H1 (cell line): Measurements from ENCODE around the gene CPEB1. TPM values are rescaled to one million over a fixed set of nuclear protein-coding genes. Genes with fewer than 3 reads are reported as not detected.
A peak's percentile ranks its signal among the peaks of the same experiment; 100 is the strongest.

ENCODE experiments used
- CTCF ChIA-PET: fragments of 300-600 bp; sonication (Branson Sonifier 250); formaldehyde crosslinking; loops from one replicate; lab custom pipeline; 2021; ENCODE audit not compliant: partially characterized antibody; lab: Charles Lee
- POLR2A ChIA-PET: fragments of 300-600 bp; sonication (Branson Sonifier 250); formaldehyde crosslinking; loops from one replicate; lab custom pipeline; 2021; ENCODE audit warnings: inconsistent platforms; ENCODE audit not compliant: partially characterized antibody; lab: Charles Lee
- DNase-seq, 2 experiments: peaks; one replicate each; pipeline versions ENCODE4 v3.0.0 to v3.0.0-alpha.2; 2010 to 2022; ENCODE audit warnings: low spot score in 2 of 2, low read depth in 1 of 2, mixed read lengths in 1 of 2
- FAIRE-seq: peaks from 2 replicates; lab custom pipeline; 2011; peaks lifted over from hg19 to GRCh38; lab: Jason Lieb, UNC
- H2AFZ ChIP-seq: 2 replicates; pipeline ENCODE4 v1.8.1; 2012; ENCODE audit warnings: low read length, inconsistent platforms
- H2AK5ac ChIP-seq: 2 replicates; pipeline ENCODE4 v1.6.1; 2013; ENCODE audit warnings: low read depth, low read length
- H2BK120ac ChIP-seq: replicated peaks from 2 replicates; pipeline ENCODE3; 2013; ENCODE audit warnings: low read depth, low read length, inconsistent platforms
- H2BK12ac ChIP-seq: 2 replicates; pipeline ENCODE4 v1.6.1; 2013; ENCODE audit warnings: low read depth, low read length
- H2BK15ac ChIP-seq: 2 replicates; pipeline ENCODE4 v1.6.1; 2013; ENCODE audit warnings: low read length
- H2BK20ac ChIP-seq: 2 replicates; pipeline ENCODE4 v1.6.1; 2013; ENCODE audit warnings: low read length
- H2BK5ac ChIP-seq: 2 replicates; pipeline ENCODE4 v1.6.1; 2013; ENCODE audit warnings: low read depth, low read length
- H3K14ac ChIP-seq: 2 replicates; pipeline ENCODE4 v1.6.1; 2013; ENCODE audit warnings: inconsistent platforms; ENCODE audit not compliant: insufficient read length
- H3K18ac ChIP-seq: 2 replicates; pipeline ENCODE4 v1.6.1; 2013; ENCODE audit warnings: low read length; ENCODE audit errors: extremely low read depth
- H3K23ac ChIP-seq: 2 replicates; pipeline ENCODE4 v1.6.1; 2013; ENCODE audit warnings: inconsistent platforms; ENCODE audit not compliant: insufficient read length
- H3K23me2 ChIP-seq: 2 replicates; pipeline ENCODE4 v1.6.1; 2013; ENCODE audit warnings: low read depth, low read length
- H3K27ac ChIP-seq: 2 replicates; pipeline ENCODE4 v1.6.1; 2011; ENCODE audit warnings: low read depth, low read length, inconsistent platforms
- H3K27me3 ChIP-seq, 4 experiments: replicated peaks in 1 of 4; 1 replicate in 1 of 4; 2 replicates in 3 of 4; pipeline versions ENCODE4 v1.6.1 to v1.8.1; 2011 to 2013; ENCODE audit warnings: low read length in 3 of 4, mild to moderate bottlenecking in 3 of 4, inconsistent platforms in 2 of 4, mixed read lengths in 2 of 4, moderate library complexity in 1 of 4; ENCODE audit not compliant: control insufficient read depth in 3 of 4, insufficient read depth in 3 of 4; ENCODE audit errors: extremely low read depth in 1 of 4
- H3K36me3 ChIP-seq, 4 experiments: 2 replicates each; pipeline versions ENCODE4 v1.6.1 to v1.8.1; 2011 to 2013; ENCODE audit warnings: mild to moderate bottlenecking in 4 of 4, low read length in 3 of 4, moderate library complexity in 2 of 4, control low read depth in 1 of 4, inconsistent platforms in 1 of 4; ENCODE audit not compliant: insufficient read depth in 4 of 4, control insufficient read depth in 2 of 4
- H3K4ac ChIP-seq: replicated peaks from 2 replicates; pipeline ENCODE3; 2013; ENCODE audit warnings: low read length, low read depth, mixed read lengths, inconsistent platforms; ENCODE audit not compliant: insufficient read length
- H3K4me1 ChIP-seq, 4 experiments: replicated peaks in 1 of 4; 1 replicate in 1 of 4; 2 replicates in 3 of 4; pipeline versions ENCODE4 v1.6.1 to v1.8.1; 2011 to 2013; ENCODE audit warnings: low read length in 3 of 4, inconsistent platforms in 2 of 4, mixed read lengths in 1 of 4; ENCODE audit not compliant: insufficient read depth in 4 of 4, control insufficient read depth in 3 of 4
- H3K4me2 ChIP-seq, 2 experiments: 2 replicates each; pipeline versions ENCODE4 v1.6.1 to v1.8.1; 2011 to 2013; ENCODE audit warnings: low read depth in 2 of 2, low read length in 2 of 2, control low read depth in 1 of 2, inconsistent platforms in 1 of 2, mild to moderate bottlenecking in 1 of 2; ENCODE audit not compliant: insufficient read depth in 1 of 2
- H3K4me3 ChIP-seq, 4 experiments: fragments of 200-600, 300-600 bp in 1 of 4; sonication (generic), shearing (Covaris generic), sonication (Bioruptor Twin) in 1 of 4; 2 replicates each; pipeline versions ENCODE4 v1.5.1 to v1.8.1; 2011 to 2016; ENCODE audit warnings: low read length in 4 of 4, low read depth in 3 of 4, control low read depth in 2 of 4, inconsistent platforms in 2 of 4, mild to moderate bottlenecking in 2 of 4, mixed read lengths in 1 of 4, moderate library complexity in 1 of 4; ENCODE audit not compliant: insufficient read depth in 2 of 4; ENCODE audit errors: extremely low read depth in 1 of 4
- H3K56ac ChIP-seq: replicated peaks from 2 replicates; pipeline ENCODE3; 2013; ENCODE audit warnings: low read depth, mild to moderate bottlenecking, mixed read lengths, low read length, inconsistent platforms; ENCODE audit not compliant: insufficient read length
- H3K79me1 ChIP-seq: 2 replicates; pipeline ENCODE4 v1.6.1; 2013; ENCODE audit warnings: low read depth, low read length, control low read depth
- H3K79me2 ChIP-seq, 2 experiments: 2 replicates each; pipeline versions ENCODE4 v1.6.1 to v1.8.1; 2012 to 2013; ENCODE audit warnings: low read length in 2 of 2, mild to moderate bottlenecking in 2 of 2, inconsistent platforms in 1 of 2; ENCODE audit not compliant: insufficient read depth in 2 of 2, control insufficient read depth in 1 of 2
- H3K9ac ChIP-seq, 4 experiments: replicated peaks in 1 of 4; 1 replicate in 1 of 4; 2 replicates in 3 of 4; pipeline versions ENCODE4 v1.6.1 to v1.8.1; 2011 to 2013; ENCODE audit warnings: low read depth in 3 of 4, low read length in 3 of 4, control low read depth in 2 of 4, mild to moderate bottlenecking in 2 of 4, moderate library complexity in 2 of 4, inconsistent platforms in 1 of 4; ENCODE audit errors: extremely low read depth in 1 of 4
- H3K9me3 ChIP-seq, 2 experiments: 2 replicates each; pipeline versions ENCODE4 v1.6.1 to v1.8.1; 2012 to 2013; ENCODE audit warnings: mild to moderate bottlenecking in 2 of 2, moderate library complexity in 2 of 2, control low read depth in 1 of 2, inconsistent platforms in 1 of 2, low read depth in 1 of 2, low read length in 1 of 2, mixed read lengths in 1 of 2; ENCODE audit not compliant: insufficient read depth in 2 of 2
- H4K20me1 ChIP-seq, 2 experiments: replicated peaks in 1 of 2; 2 replicates each; pipeline versions ENCODE3 to v1.8.1; 2011 to 2013; ENCODE audit warnings: inconsistent platforms in 2 of 2, low read length in 2 of 2, mild to moderate bottlenecking in 1 of 2; ENCODE audit not compliant: insufficient read depth in 2 of 2, control insufficient read depth in 1 of 2
- H4K5ac ChIP-seq: 2 replicates; pipeline ENCODE4 v1.6.1; 2013; ENCODE audit warnings: low read length, low read depth, mixed read lengths, inconsistent platforms; ENCODE audit not compliant: insufficient read length
- H4K8ac ChIP-seq: 2 replicates; pipeline ENCODE4 v1.8.0; 2013; ENCODE audit warnings: mild to moderate bottlenecking, moderate library complexity, low read length, inconsistent platforms; ENCODE audit not compliant: insufficient read depth; ENCODE audit errors: extremely low read depth
- H4K91ac ChIP-seq: replicated peaks from 2 replicates; pipeline ENCODE3; 2013; ENCODE audit warnings: low read length, mixed read lengths, inconsistent platforms; ENCODE audit not compliant: insufficient read length
- EZH2 ChIP-seq: fragments of 200-600 bp; sonication (generic); IDR thresholded peaks from 2 replicates; pipeline ENCODE4 v1.7.1; 2012; ENCODE audit warnings: low read depth, mild to moderate bottlenecking, moderate library complexity, low read length, inconsistent platforms; ENCODE audit not compliant: severe bottlenecking
- MAFK ChIP-seq: IDR thresholded peaks from 2 replicates; pipeline ENCODE4 v1.6.1; 2012; ENCODE audit warnings: low read depth, mild to moderate bottlenecking, improper control_type of control experiment, low read length
- WGBS, 2 experiments: shearing (Covaris generic) in 1 of 2; methylation state at CpG; one replicate each; pipeline versions ENCODE4 v1.1.6 to v1.1.7; 2013 to 2015; ENCODE audit warnings: low lambda C conversion rate in 2 of 2, mixed read lengths in 2 of 2, inconsistent platforms in 1 of 2, low coverage in 1 of 2, missing lambda C conversion rate in 1 of 2; ENCODE audit not compliant: insufficient replicate concordance in 2 of 2, insufficient coverage in 1 of 2, insufficient read length in 1 of 2; ENCODE audit errors: extremely low coverage in 1 of 2, missing lambda C conversion rate in 1 of 2; 5-methylcytosine and 5-hydroxymethylcytosine counted together
- polyA plus RNA-seq, 7 experiments: library from polyadenylated mRNA; depleted of rRNA in 3 of 7; stranded (reverse) in 5 of 7; unstranded in 2 of 7; fragments of >200 nt in 5 of 7; fragments of 200-250 nt in 2 of 7; gene quantifications; 1 replicate in 5 of 7; 2 replicates in 1 of 7; 4 replicates in 1 of 7; pipeline versions ENCODE4 v1.2.1 to v1.2.3, GENCODE V29; 2011 to 2013; ENCODE audit warnings: missing spikeins in 2 of 7, mixed read lengths in 2 of 7
- total RNA-seq: library from RNA; stranded (reverse); fragmentation: NEBNext Ultra II Directional; extraction: Animal tissue kit (Norgen Biotek cat#: 25700); gene quantifications from 2 replicates; pipeline ENCODE4 v1.2.1, GENCODE V29; 2021

The CPEB1 gene
- total and polyA plus RNA-seq, 2 of the 8 experiments (the other 6 are each of a cell fraction or from before 2014, with no cell fraction given), result 4.4 to 4.5 TPM

DNA sequence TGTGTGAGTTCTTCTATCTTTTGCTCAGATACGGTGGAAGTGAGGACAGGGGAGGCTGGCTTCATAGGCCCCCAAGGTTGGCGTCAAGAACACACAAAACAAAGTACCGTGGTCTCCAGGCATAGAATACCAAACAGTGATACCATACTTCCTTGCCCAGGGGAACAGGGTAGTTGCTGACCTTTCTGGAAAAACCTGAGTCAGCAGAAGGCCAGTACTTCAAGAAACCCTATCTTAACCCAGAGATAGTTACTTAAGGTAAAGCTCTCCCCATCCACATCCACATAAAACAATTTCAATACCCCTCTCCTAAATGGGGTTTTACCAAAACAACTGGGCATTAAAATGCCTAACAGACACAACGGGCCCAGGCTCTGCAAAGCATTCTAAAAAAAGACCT is 77.3 kb downstream of the CPEB1 start:
- no peak overlapping the region for H3K14ac ChIP-seq
- no peak overlapping the region for H2BK15ac ChIP-seq
- no peaks in the 10 kb centered on the region for H3K36me3 ChIP-seq
- no peaks in the 10 kb centered on the region; a peak in 2 of 7 replicates for H3K27me3 ChIP-seq
- no peak overlapping the region for H3K18ac ChIP-seq
- no peak overlapping the region for H2BK5ac ChIP-seq
- H3K4me3 ChIP-seq, result no peak overlapping the region
- no peaks in the 10 kb centered on the region for H4K20me1 ChIP-seq
- H3K4me1 ChIP-seq, result peaks cover 9 to 16% (median 12%) of the 10 kb centered on the region in 4 experiments
- no peak overlapping the region for H4K91ac ChIP-seq
- no peaks in the 10 kb centered on the region for H3K79me1 ChIP-seq
- POLR2A ChIA-PET, result interaction anchor here (1.2 to 6.9 kb wide), 2 partner anchors 12 to 32 kb away, joined by 3 to 79 read pairs; partner anchors contain the start of gene RPS17
- H3K79me2 ChIP-seq, result no peaks in the 10 kb centered on the region
- H3K4me2 ChIP-seq, result no peak overlapping the region; a peak in 1 of 4 replicates
- H3K56ac ChIP-seq, result no peak overlapping the region
- 89% methylated on average over 4 of the region's 4 CpGs; no CpG with 5 or more reads in 1 of the 2 experiments for WGBS, 2 experiments
- peaks cover 4% of the 10 kb centered on the region for H3K23me2 ChIP-seq
- H4K5ac ChIP-seq, result no peak overlapping the region
- no peak overlapping the region for H2BK20ac ChIP-seq
- no peak overlapping the region for H4K8ac ChIP-seq
- H2AFZ ChIP-seq, result no peak overlapping the region
- TF ChIP-seq EZH2 (no peak), MAFK (peak; percentile 40; the same call in 1 of the 2 replicates)
- no peaks in the 10 kb centered on the region for H3K9me3 ChIP-seq
- H2AK5ac ChIP-seq, result no peak overlapping the region
- FAIRE-seq, result no peak
- H2BK120ac ChIP-seq, result no peak overlapping the region
- CTCF ChIA-PET, result interaction anchor here (0.8 to 2.1 kb wide), 4 partner anchors 9 to 21 kb away, joined by 3 to 7 read pairs (median 3); no protein-coding TSS in a partner anchor
- DNase-seq, result no peak
- no peak overlapping the region for H3K27ac ChIP-seq
- H3K23ac ChIP-seq, result no peak overlapping the region
- no peak overlapping the region for H2BK12ac ChIP-seq
- no peak overlapping the region for H3K9ac ChIP-seq
- H3K4ac ChIP-seq, result no peak overlapping the region
